Bronchial epithelial cell (primary cell): ENCODE results near the gene SLC17A3. TPM values are rescaled to one million over a fixed set of nuclear protein-coding genes. Genes with fewer than 3 reads are reported as not detected.

Experiments used
- DNase-seq: peaks from one replicate; pipeline ENCODE4 v3.0.0-alpha.2; 2010; ENCODE audit warnings: low read depth
- FAIRE-seq: peaks from 2 replicates; lab custom pipeline; 2011; peaks lifted over from hg19 to GRCh38; lab: Jason Lieb, UNC
- H3K27me3 ChIP-seq: 2 replicates; pipeline ENCODE4 v1.5.1; 2011; ENCODE audit warnings: low read length; ENCODE audit not compliant: control insufficient read depth, insufficient read depth
- H3K36me3 ChIP-seq: 2 replicates; pipeline ENCODE4 v1.5.1; 2011; ENCODE audit warnings: low read length; ENCODE audit not compliant: control insufficient read depth, insufficient read depth
- H3K4me3 ChIP-seq: 2 replicates; pipeline ENCODE4 v1.5.1; 2011; ENCODE audit warnings: mild to moderate bottlenecking, low read depth, low read length, control low read depth
- total RNA-seq: library from RNA; depleted of rRNA; stranded (reverse); fragments of >200 nt; gene quantifications from 2 replicates; pipeline ENCODE4 v1.2.1, GENCODE V29; 2014
- TF ChIP-seq, protein P1 (sequence below): IDR thresholded peaks from 2 replicates; pipeline ENCODE4 v1.5.1; 2011; ENCODE audit warnings: mild to moderate bottlenecking, moderate library complexity, low read length, control low read depth, inconsistent platforms; ENCODE audit not compliant: insufficient read depth, severe bottlenecking

Gene SLC17A3
- total RNA-seq, 1 donor from 2014 or later = not detected

DNA sequence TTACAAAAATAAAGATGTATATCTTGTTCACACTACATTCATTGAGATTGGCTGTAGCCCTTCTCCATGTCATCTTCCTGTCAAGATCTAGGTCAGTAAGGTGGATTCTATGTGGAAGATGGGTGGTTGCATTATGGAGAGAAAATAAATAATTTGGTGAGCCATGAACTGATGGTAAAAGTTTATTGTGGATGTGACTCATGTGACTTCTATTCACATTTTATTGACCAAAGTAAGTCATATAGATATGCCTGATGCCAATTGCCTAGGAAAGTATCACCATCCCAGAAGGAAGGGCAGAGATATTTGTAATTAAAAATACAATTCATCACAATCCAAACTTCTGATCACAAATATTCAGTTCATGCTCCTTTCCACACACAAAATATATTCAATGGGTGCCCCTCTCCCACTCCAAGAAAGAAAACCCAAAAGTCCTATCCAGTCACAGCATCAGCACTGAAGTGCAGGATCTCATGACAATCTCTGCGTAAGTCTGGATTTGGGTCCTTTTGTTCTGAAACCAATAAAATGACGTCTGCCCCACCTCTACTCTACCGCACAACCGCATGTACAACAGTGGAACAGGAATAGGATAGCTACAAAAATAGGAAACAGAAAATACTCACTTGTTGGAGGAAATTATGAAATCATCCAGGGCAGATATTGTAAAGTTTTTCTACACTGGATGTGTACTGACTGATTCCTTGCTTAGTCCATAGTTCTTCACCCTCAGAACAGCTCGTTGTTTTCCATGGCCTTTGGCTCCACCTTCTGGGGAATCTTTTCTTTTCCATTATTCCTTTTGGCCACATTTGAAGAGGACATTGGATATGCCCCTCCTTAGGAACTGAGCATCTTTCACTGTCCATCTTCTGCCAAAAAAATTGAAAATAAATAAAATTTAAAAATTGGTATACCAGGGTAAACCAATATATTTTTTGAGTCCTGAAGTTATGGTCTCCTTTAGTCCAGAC lies 16.1 kb upstream of the SLC17A3 start:
- DNase-seq (peak; percentile 46), FAIRE-seq (no peak)
- TF ChIP-seq, protein P1, sequence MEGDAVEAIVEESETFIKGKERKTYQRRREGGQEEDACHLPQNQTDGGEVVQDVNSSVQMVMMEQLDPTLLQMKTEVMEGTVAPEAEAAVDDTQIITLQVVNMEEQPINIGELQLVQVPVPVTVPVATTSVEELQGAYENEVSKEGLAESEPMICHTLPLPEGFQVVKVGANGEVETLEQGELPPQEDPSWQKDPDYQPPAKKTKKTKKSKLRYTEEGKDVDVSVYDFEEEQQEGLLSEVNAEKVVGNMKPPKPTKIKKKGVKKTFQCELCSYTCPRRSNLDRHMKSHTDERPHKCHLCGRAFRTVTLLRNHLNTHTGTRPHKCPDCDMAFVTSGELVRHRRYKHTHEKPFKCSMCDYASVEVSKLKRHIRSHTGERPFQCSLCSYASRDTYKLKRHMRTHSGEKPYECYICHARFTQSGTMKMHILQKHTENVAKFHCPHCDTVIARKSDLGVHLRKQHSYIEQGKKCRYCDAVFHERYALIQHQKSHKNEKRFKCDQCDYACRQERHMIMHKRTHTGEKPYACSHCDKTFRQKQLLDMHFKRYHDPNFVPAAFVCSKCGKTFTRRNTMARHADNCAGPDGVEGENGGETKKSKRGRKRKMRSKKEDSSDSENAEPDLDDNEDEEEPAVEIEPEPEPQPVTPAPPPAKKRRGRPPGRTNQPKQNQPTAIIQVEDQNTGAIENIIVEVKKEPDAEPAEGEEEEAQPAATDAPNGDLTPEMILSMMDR = peak; percentile 36
- H3K36me3 ChIP-seq = no peaks in the 10 kb centered on the region
- H3K4me3 ChIP-seq = no peak overlapping the region
- peaks cover 2% of the 10 kb centered on the region for H3K27me3 ChIP-seq

DNA sequence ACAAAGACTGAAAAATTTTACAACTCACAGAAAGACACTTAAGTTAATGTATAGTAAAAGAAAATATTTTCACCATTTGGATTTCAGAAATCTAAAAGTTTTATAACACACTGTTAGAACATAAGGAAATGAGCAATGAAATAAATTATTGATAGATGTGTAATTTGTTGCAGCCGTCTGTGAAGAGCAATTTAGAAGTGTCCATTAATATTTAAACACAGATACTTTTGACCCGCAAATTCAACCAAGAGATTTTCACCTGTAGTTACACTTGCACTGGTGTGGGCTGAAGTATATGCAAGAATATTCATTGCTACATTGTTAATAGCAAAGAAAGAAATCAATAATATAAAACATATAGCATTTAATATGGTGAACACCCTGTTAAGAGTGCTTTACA lies 14.6 kb upstream of the SLC17A3 start:
- H3K36me3 ChIP-seq = no peaks in the 10 kb centered on the region
- H3K27me3 ChIP-seq = peaks cover 2% of the 10 kb centered on the region
- H3K4me3 ChIP-seq = no peak overlapping the region
- TF ChIP-seq, protein P1 = no peak
- DNase-seq (no peak), FAIRE-seq (no peak)

DNA sequence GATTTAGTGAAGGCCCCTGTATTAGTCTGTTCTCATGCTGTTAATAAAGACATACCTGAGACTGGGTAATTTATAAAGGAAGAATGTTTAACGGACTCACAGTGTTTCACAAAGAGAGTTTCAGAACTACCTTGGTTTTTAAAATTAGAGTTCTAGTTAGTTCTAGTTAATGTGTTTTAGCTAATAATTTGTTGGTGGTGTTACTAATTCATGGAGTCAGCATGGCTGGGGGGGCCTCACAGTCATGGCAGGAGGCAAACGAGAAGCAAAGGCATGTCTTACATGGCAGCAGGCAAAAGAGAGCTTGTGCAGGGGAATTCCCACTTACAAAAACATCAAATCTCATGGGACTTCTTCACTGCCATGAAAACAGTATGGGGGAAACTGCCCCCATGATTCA lies 12.0 kb upstream of the SLC17A3 start:
- no peak for FAIRE-seq

DNA sequence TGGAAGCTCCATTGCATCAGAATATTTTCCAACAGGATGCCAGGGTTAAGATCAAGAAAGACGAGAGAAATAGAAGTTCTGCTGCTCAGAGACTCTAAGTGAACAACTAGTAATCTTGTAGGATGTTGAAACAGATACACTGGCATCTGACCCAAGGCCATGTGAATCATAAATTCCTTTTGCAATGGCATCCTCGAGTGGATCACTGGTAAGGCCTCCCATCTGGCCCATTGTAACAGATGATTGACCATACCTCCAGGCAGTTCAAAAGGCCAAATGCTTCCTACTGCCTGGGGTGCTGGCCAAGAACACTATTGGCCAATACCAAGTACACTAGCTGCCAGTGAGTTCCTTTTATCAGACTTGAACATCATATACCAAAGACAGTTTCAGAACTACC lies 9.9 kb upstream of the SLC17A3 start:
- TF ChIP-seq, protein P1 = no peak
- no peak for FAIRE-seq
- DNase-seq = peak; percentile 57
- Histone ChIP-seq H3K27me3 (no peaks in the 10 kb centered on the region), H3K36me3 (no peaks in the 10 kb centered on the region), H3K4me3 (no peak overlapping the region)

More for the DNA sequence above, 12.0 kb upstream of the SLC17A3 start:
- TF ChIP-seq, protein P1 = no peak
- Histone ChIP-seq H3K4me3 (no peak overlapping the region), H3K27me3 (no peaks in the 10 kb centered on the region), H3K36me3 (no peaks in the 10 kb centered on the region)
- no peak for DNase-seq

DNA sequence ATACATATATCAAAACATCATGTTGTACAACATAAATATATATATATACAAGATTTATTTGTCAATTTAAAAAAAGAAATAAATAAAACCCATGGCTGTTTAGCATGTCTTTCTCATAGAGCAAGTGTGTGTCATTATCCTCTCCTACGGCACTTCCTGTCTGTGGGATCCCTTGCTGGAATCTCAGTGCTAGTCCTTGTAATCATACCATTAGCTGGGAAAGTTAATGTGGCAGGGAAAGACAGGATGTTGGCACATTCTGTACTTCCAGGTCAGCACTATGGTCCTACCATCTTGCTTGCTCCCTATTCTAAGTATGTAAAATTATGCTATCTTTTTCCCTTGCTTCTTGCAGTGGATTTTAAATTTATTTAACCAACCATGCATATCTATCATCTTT lies 9.5 kb upstream of the SLC17A3 start:
- DNase-seq (peak; percentile 10), FAIRE-seq (no peak)
- Histone ChIP-seq H3K27me3 (no peaks in the 10 kb centered on the region), H3K4me3 (no peak overlapping the region), H3K36me3 (no peaks in the 10 kb centered on the region)
- TF ChIP-seq, protein P1 = no peak
